Ovary (tissue), 3 donors: Measurements from ENCODE around the gene CDC37.

Experiments
- CTCF ChIP-seq, 3 donors: fragments of 450-650 bp in 2 of 3; fragments of 200-600 bp in 1 of 3; IDR thresholded peaks; one replicate each; pipeline versions ENCODE4 v1.5.1 to v1.8.0; 2016 to 2022; ENCODE audit warnings: antibody characterized with exemption in 3 of 3, mild to moderate bottlenecking in 1 of 3
- EP300 ChIP-seq: sonication (generic); formaldehyde crosslinking; IDR thresholded peaks from one replicate; pipeline ENCODE4 v1.6.1; 2017; ENCODE audit warnings: antibody characterized with exemption
- POLR2A ChIP-seq: fragments of 450-650 bp; IDR thresholded peaks from one replicate; pipeline ENCODE4 v1.6.1; 2017; ENCODE audit warnings: antibody characterized with exemption, mild to moderate bottlenecking, moderate library complexity
- donor health status: DM: no; HTN: no; CAD: no.

- TF ChIP-seq CTCF (IDR thresholded peaks at IDR 0.05) (no peak), EP300 (no peak), POLR2A (no peak)
Observed at GRCh38 chr19:10431943-10432735, 28.8 kb upstream of the CDC37 start.
